Measurements from ENCODE around the gene NR2E3. TPM values are rescaled to one million over a fixed set of nuclear protein-coding genes. Genes with fewer than 3 reads are reported as not detected.

Gene NR2E3
- polyA plus RNA-seq, 3 donors: not detected

GRCh38 chr15:71781179-71781964 lies 29.0 kb upstream of the NR2E3 start:
- no peak overlapping the region for H3K4me3 Mint-ChIP-seq
- H3K4me1 Mint-ChIP-seq: peaks cover 8% of the 10 kb centered on the region

DNA sequence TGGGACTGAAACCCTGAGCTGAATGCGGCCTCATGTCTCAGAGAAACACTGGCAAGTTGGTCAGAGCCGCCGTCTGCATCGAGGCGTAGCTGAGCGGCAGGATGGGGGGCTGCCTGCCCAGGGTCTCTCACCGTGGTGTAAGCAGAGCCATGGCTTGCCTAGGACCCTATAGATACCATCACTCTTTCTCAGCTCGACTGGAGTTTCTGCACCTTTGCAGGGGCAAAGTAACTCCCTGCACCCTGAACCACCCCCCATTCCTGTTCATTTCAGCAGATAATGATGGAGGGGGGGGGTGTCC lies 28.4 kb upstream of the NR2E3 start:
- no peak for DNase-seq
- no peaks in the 10 kb centered on the region for H3K36me3 Mint-ChIP-seq
- H2AFZ ChIP-seq (ENCODE audit: insufficient read depth, low read depth, low read length, poor library complexity, severe bottlenecking): no peak overlapping the region
- no peak overlapping the region for H3K4me3 Mint-ChIP-seq
- no peaks in the 10 kb centered on the region for H3K36me3 ChIP-seq (replicated peaks in 1 of 2; ENCODE audit: control insufficient read depth in 1 of 2, insufficient read depth in 2 of 2, low read length in 2 of 2)
- peaks cover 2 to 6% (median 4%) of the 10 kb centered on the region in 3 donors for H3K27me3 Mint-ChIP-seq (ENCODE audit: low read depth in 3 of 3)
- H3K27ac Mint-ChIP-seq: no peak overlapping the region
- TF ChIP-seq, protein P1, sequence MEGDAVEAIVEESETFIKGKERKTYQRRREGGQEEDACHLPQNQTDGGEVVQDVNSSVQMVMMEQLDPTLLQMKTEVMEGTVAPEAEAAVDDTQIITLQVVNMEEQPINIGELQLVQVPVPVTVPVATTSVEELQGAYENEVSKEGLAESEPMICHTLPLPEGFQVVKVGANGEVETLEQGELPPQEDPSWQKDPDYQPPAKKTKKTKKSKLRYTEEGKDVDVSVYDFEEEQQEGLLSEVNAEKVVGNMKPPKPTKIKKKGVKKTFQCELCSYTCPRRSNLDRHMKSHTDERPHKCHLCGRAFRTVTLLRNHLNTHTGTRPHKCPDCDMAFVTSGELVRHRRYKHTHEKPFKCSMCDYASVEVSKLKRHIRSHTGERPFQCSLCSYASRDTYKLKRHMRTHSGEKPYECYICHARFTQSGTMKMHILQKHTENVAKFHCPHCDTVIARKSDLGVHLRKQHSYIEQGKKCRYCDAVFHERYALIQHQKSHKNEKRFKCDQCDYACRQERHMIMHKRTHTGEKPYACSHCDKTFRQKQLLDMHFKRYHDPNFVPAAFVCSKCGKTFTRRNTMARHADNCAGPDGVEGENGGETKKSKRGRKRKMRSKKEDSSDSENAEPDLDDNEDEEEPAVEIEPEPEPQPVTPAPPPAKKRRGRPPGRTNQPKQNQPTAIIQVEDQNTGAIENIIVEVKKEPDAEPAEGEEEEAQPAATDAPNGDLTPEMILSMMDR (IDR thresholded peaks at IDR 0.05): no peak
- no peaks in the 10 kb centered on the region for H3K79me2 ChIP-seq (ENCODE audit: insufficient read depth, low read length)
- H3K4me3 ChIP-seq (replicated peaks in 1 of 3; ENCODE audit: low read depth in 2 of 3, low read length in 3 of 3): no peak overlapping the region
- H4K20me1 ChIP-seq (ENCODE audit: insufficient read depth, low read length): no peaks in the 10 kb centered on the region
- peaks cover 0 to 4% of the 10 kb centered on the region in 2 donors for H3K4me1 ChIP-seq (ENCODE audit: control insufficient read depth in 1 of 2, insufficient read depth in 2 of 2, low read length in 2 of 2)
- H3K4me2 ChIP-seq (replicated peaks; ENCODE audit: extremely low read depth, low read length, poor library complexity, severe bottlenecking): no peak overlapping the region
- H3K27me3 ChIP-seq (ENCODE audit: control insufficient read depth in 2 of 2, insufficient read depth in 2 of 2, low read length in 2 of 2): no peaks in the 10 kb centered on the region
- no peak overlapping the region for H3K27ac ChIP-seq (ENCODE audit: low read depth in 1 of 2, low read length in 2 of 2)
- H3K4me1 Mint-ChIP-seq: peaks cover 8% of the 10 kb centered on the region
- WGBS (ENCODE audit: insufficient coverage): 97% methylated on average over 6 of the region's 8 CpGs
- intact Hi-C loops (cut with micrococcal nuclease): loop anchor here (2.0 to 5.0 kb wide), 2 partner anchors 375 kb away; no protein-coding TSS in a partner anchor
- H3K9ac ChIP-seq (ENCODE audit: insufficient read depth, low read length, poor library complexity, severe bottlenecking): no peak overlapping the region
- no peaks in the 10 kb centered on the region for H3K9me3 Mint-ChIP-seq
- no peaks in the 10 kb centered on the region for H3K9me3 ChIP-seq (replicated peaks in 1 of 2; ENCODE audit: control insufficient read depth in 1 of 2, insufficient read depth in 1 of 2, low read length in 2 of 2)

More at GRCh38 chr15:71781179-71781964, 29.0 kb upstream of the NR2E3 start:
- peaks cover 3 to 6% (median 4%) of the 10 kb centered on the region in 3 donors for H3K27me3 Mint-ChIP-seq (ENCODE audit: low read depth in 3 of 3)
- H3K4me1 ChIP-seq (ENCODE audit: control insufficient read depth in 1 of 2, insufficient read depth in 2 of 2, low read length in 2 of 2): peaks cover 0 to 4% of the 10 kb centered on the region in 2 donors
- intact Hi-C loops (cut with micrococcal nuclease): loop anchor here (2.0 to 5.0 kb wide), 2 partner anchors 375 to 376 kb away; no protein-coding TSS in a partner anchor
- H3K27ac Mint-ChIP-seq: no peak overlapping the region
- no peak overlapping the region for H3K27ac ChIP-seq (ENCODE audit: low read depth in 1 of 2, low read length in 2 of 2)
- H4K20me1 ChIP-seq (ENCODE audit: insufficient read depth, low read length): no peaks in the 10 kb centered on the region
- H3K9me3 ChIP-seq (replicated peaks in 1 of 2; ENCODE audit: control insufficient read depth in 1 of 2, insufficient read depth in 1 of 2, low read length in 2 of 2): no peaks in the 10 kb centered on the region
- WGBS (ENCODE audit: insufficient coverage): 90% methylated on average over 6 of the region's 9 CpGs
- no peak overlapping the region for H2AFZ ChIP-seq (ENCODE audit: insufficient read depth, low read depth, low read length, poor library complexity, severe bottlenecking)
- H3K9ac ChIP-seq (ENCODE audit: insufficient read depth, low read length, poor library complexity, severe bottlenecking): no peak overlapping the region
- H3K79me2 ChIP-seq (ENCODE audit: insufficient read depth, low read length): no peaks in the 10 kb centered on the region
- TF ChIP-seq, protein P1 (IDR thresholded peaks at IDR 0.05): no peak
- H3K9me3 Mint-ChIP-seq: no peaks in the 10 kb centered on the region
- no peaks in the 10 kb centered on the region for H3K27me3 ChIP-seq (ENCODE audit: control insufficient read depth in 2 of 2, insufficient read depth in 2 of 2, low read length in 2 of 2)
- no peaks in the 10 kb centered on the region for H3K36me3 Mint-ChIP-seq
- no peaks in the 10 kb centered on the region for H3K36me3 ChIP-seq (replicated peaks in 1 of 2; ENCODE audit: control insufficient read depth in 1 of 2, insufficient read depth in 2 of 2, low read length in 2 of 2)
- DNase-seq: no peak
- H3K4me3 ChIP-seq (replicated peaks in 1 of 3; ENCODE audit: low read depth in 2 of 3, low read length in 3 of 3): no peak overlapping the region
- no peak overlapping the region for H3K4me2 ChIP-seq (replicated peaks; ENCODE audit: extremely low read depth, low read length, poor library complexity, severe bottlenecking)

Measured in CD14-positive monocyte (primary cell).